Vagina (tissue), 2 donors: ENCODE data around the gene UTS2R. TPM values are rescaled to one million over a fixed set of nuclear protein-coding genes. Genes with fewer than 3 reads are reported as not detected.
"Not testable (repeated sequence)": the region's sequence is repeated elsewhere in the genome, so short reads cannot be mapped to it uniquely, and the experiment has no call there.

Experiments
- DNase-seq, 2 donors: peaks; one replicate each; pipeline ENCODE4 v3.0.0-alpha.2; 2017; ENCODE audit errors: extremely low spot score in 2 of 2
- H3K27ac ChIP-seq: fragments of 200-600 bp; sonication (generic); one replicate; pipeline ENCODE4 v1.5.1; 2019
- H3K27me3 ChIP-seq: fragments of 200-600 bp; sonication (generic); one replicate; pipeline ENCODE4 v1.5.1; 2019
- H3K36me3 ChIP-seq, 2 donors: fragments of 200-600 bp; sonication (generic); one replicate each; pipeline ENCODE4 v1.5.1; 2017 to 2019
- H3K4me1 ChIP-seq: fragments of 200-600 bp; sonication (generic); one replicate; pipeline ENCODE4 v1.5.1; 2019
- H3K4me3 ChIP-seq, 2 donors: fragments of 200-600 bp; sonication (generic); 1 replicate in 1 of 2; 2 replicates in 1 of 2; pipeline ENCODE4 v1.5.1; 2016 to 2019
- H3K9me3 ChIP-seq: fragments of 200-600 bp; sonication (generic); one replicate; pipeline ENCODE4 v1.5.1; 2019
- CTCF ChIP-seq, 3 experiments: fragments of 450-650 bp in 2 of 3; fragments of 200-600 bp in 1 of 3; sonication (generic) in 1 of 3; IDR thresholded peaks; one replicate each; pipeline ENCODE4 v1.5.1; 2017 to 2019; ENCODE audit warnings: antibody characterized with exemption in 3 of 3, mild to moderate bottlenecking in 2 of 3, moderate library complexity in 2 of 3
- POLR2A ChIP-seq, 2 donors: fragments of 450-650 bp; IDR thresholded peaks; one replicate each; pipeline ENCODE4 v1.6.1; 2017; ENCODE audit warnings: antibody characterized with exemption in 2 of 2, mild to moderate bottlenecking in 2 of 2, moderate library complexity in 2 of 2
- POLR2AphosphoS5 ChIP-seq, 2 donors: sonication (generic); formaldehyde crosslinking; IDR thresholded peaks; one replicate each; pipeline ENCODE4 v1.9.0; 2017; ENCODE audit warnings: antibody characterized with exemption in 2 of 2, mild to moderate bottlenecking in 2 of 2, low read depth in 1 of 2; ENCODE audit not compliant: insufficient read depth in 1 of 2
- intact Hi-C: fragments of 100-400 bp; cut with DNase I; formaldehyde crosslinking; loops from one replicate; pipeline ENCODE4 v1.15.1; 2023
- total RNA-seq: library from RNA; depleted of rRNA; stranded (reverse); fragments of >200 nt; gene quantifications from one replicate; pipeline ENCODE4 v1.2.3, GENCODE V29; 2016

The UTS2R gene
- total RNA-seq, 1 donor from 2014 or later = not detected

- DNase-seq = no peak
- H3K4me1 ChIP-seq = peaks cover 10% of the 10 kb centered on the region
- intact Hi-C loops = no loop called here
- H3K36me3 ChIP-seq = no peaks in the 10 kb centered on the region
- TF ChIP-seq CTCF (IDR thresholded peaks at IDR 0.05) (no peak), POLR2A (IDR thresholded peaks at IDR 0.05) (no peak), POLR2AphosphoS5 (IDR thresholded peaks at IDR 0.05; ENCODE audit: insufficient read depth in 1 of 2, low read depth in 1 of 2) (no peak)
- no peaks in the 10 kb centered on the region for H3K9me3 ChIP-seq
- H3K4me3 ChIP-seq = no peak overlapping the region
- H3K27me3 ChIP-seq = no peaks in the 10 kb centered on the region
- no peak overlapping the region for H3K27ac ChIP-seq
These were observed 3.2 kb downstream of the UTS2R start for GRCh38 chr17:82374626-82375331.

- H3K27me3 ChIP-seq = no peaks in the 10 kb centered on the region
- no peaks in the 10 kb centered on the region for H3K36me3 ChIP-seq
These were observed 3.9 kb downstream of the UTS2R start for GRCh38 chr17:82375359-82376041.

GRCh38 chr17:82376042-82376730, 4.6 kb downstream of the UTS2R start:
- TF ChIP-seq POLR2A (IDR thresholded peaks at IDR 0.05) (no peak), POLR2AphosphoS5 (IDR thresholded peaks at IDR 0.05; ENCODE audit: insufficient read depth in 1 of 2, low read depth in 1 of 2) (no peak)
- no peak overlapping the region for H3K27ac ChIP-seq
- no peaks in the 10 kb centered on the region for H3K9me3 ChIP-seq
- intact Hi-C loops = no loop called here
- DNase-seq = no peak
- H3K4me3 ChIP-seq = no peak overlapping the region
- peaks cover 3% of the 10 kb centered on the region for H3K4me1 ChIP-seq
- no peaks in the 10 kb centered on the region for H3K36me3 ChIP-seq
- no peaks in the 10 kb centered on the region for H3K27me3 ChIP-seq

More at GRCh38 chr17:82375359-82376041, 3.9 kb downstream of the UTS2R start:
- DNase-seq = no peak
- Histone ChIP-seq H3K4me3 (no peak overlapping the region), H3K9me3 (no peaks in the 10 kb centered on the region), H3K4me1 (peaks cover 10% of the 10 kb centered on the region), H3K27ac (no peak overlapping the region)
- intact Hi-C loops = no loop called here
- TF ChIP-seq POLR2A (IDR thresholded peaks at IDR 0.05) (no peak), CTCF (IDR thresholded peaks at IDR 0.05) (no peak), POLR2AphosphoS5 (IDR thresholded peaks at IDR 0.05; ENCODE audit: insufficient read depth in 1 of 2, low read depth in 1 of 2) (no peak)

GRCh38 chr17:82377294-82377693, 5.7 kb downstream of the UTS2R start:
- H3K27ac ChIP-seq, intact Hi-C loops, H3K27me3 ChIP-seq: not testable (repeated sequence)

GRCh38 chr17:82377924-82378740, 6.6 kb downstream of the UTS2R start:
- Histone ChIP-seq H3K4me3 (no peak overlapping the region), H3K4me1 (no peaks in the 10 kb centered on the region), H3K36me3 (no peaks in the 10 kb centered on the region), H3K27ac (no peak overlapping the region), H3K27me3 (no peaks in the 10 kb centered on the region), H3K9me3 (no peaks in the 10 kb centered on the region)
- intact Hi-C loops = no loop called here
- no peak for TF ChIP-seq POLR2A (IDR thresholded peaks at IDR 0.05)
- no peak for TF ChIP-seq POLR2AphosphoS5 (IDR thresholded peaks at IDR 0.05; ENCODE audit: insufficient read depth in 1 of 2, low read depth in 1 of 2)
- no peak for TF ChIP-seq CTCF (IDR thresholded peaks at IDR 0.05)
- no peak for DNase-seq

More at GRCh38 chr17:82377294-82377693, 5.7 kb downstream of the UTS2R start:
- not testable (repeated sequence) for H3K36me3 ChIP-seq, H3K9me3 ChIP-seq, H3K4me1 ChIP-seq, H3K4me3 ChIP-seq, DNase-seq
